HG03066 (cell line): ENCODE measurements around the gene TMSB15A.
"Not testable (repeated sequence)": the region's sequence is repeated elsewhere in the genome, so short reads cannot be mapped to it uniquely, and the experiment has no call there.

Experiments used
- ATAC-seq: cut with Tn5 transposase; IDR thresholded peaks from one replicate; pipeline ENCODE4 v1.9.1; 2021; ENCODE audit warnings: low read depth; ENCODE audit not compliant: unreplicated experiment

Gene TMSB15A

DNA sequence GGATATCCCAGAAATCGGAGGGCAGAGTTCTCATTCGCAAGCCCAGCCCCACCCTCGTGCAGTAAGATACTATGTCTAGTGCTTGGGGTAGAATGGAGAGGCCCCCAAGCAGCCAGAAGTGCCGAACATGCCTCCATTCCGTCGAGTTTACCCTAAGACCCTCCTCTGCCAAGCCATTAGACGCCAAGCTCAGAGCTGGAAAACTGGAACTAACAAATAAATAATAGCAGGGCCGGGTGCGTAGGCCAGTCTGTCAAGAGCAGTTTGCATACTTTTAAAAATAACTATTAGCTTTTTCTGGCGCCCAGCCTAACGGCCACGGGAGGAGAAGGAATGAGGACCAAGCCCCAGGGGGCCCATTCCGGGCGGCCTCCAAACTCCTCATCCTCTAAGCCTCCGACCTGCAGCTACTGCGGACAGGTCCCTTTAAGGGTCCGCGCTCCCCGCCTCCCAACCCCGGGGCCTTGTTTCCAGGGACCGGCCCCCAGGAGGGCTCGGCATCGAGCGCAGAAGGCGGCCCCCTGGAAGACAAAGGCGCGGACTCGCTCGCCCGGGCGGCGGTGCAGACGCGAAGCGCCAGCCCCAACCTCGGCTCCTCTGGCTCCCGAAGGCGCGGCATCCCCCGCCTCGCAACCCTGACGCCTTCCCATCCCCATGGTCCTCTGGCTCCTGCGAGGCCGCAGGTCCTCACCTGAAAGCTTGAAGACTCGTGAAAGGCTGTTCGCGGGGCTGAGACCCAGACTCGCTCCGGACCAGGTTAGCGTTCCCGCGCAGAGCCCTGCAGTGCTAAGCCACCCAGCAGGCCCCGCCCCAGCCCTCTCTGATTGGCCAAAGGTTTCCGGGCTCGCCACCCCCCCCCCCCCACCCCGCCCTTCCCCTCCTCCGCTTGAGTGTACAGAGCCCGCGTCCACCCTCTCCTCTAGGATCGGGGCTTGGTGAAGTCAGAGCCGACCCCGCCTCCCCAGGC lies at the start of gene TMSB15A:
Gene TMSB15A (minus strand): TSS at position 765 of the 967 bp plus-strand sequence.
- ATAC-seq = peak; percentile 88

DNA sequence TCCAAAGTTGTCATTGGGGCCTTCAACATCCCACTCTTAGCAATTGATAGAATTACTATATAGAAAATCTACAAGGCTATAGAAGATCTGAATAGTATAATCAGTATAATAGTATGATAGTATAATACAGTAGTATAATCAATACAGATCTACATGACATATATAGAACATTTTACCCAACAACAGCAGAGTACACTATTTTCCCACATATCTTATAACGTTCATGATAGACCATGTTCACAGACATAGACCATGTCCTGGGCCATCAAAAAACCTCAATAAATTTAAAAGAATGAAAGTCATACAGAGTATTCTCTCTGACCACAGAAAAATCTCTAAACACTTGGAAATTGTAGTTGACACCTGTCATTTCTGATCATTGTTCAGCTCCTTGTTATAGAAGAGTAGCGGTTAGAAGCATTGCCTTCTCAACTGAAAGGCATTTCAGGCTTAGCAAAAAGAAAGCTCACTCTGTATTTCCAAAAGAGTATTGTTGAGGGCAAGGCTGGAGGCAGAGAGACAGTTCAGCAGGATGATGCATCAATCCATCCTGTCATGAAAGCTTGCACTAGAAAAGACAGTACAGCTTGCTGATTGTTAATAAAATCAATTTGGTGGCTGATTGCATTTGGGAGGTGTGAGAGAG lies 44.0 kb upstream of the TMSB15A start:
- no peak for ATAC-seq

DNA sequence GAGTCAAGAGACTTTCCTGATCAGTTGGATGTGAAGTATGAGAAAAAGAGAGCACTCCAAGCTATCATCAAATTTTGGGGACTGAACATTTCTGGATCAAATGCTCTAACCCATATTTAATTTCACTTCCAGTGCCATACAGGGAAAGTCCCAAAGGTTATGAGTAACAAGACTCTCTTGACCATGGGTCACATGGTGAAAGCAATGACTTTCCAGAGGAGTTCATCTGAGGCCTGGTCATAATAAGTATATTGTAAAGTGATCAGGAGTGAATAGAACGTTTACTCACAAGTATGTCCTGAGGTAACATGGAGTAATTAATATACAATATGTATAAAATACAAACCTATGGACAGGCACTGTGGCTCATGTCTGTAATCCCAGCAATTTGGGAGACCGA lies 42.1 kb upstream of the TMSB15A start:
- ATAC-seq = no peak

DNA sequence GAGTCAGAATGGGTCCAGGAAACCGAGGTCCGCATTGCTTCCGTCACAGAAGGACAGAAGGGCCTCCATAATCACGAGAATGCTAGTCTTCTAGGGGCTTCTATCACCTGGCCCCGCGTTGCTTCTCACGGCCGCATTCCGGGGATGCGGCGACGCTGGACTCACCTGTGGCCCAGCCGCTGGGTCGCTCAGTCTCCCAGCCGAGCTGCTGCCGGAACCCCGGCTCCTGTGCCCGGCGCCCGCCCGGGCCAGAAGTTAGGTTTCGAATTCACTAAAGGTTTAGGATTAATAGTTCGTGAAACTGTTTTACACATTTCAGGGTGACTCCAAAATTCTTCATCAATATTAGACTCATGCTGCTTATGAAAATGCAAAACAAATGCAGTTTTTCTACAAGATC lies 31.7 kb upstream of the TMSB15A start:
- ATAC-seq = no peak

DNA sequence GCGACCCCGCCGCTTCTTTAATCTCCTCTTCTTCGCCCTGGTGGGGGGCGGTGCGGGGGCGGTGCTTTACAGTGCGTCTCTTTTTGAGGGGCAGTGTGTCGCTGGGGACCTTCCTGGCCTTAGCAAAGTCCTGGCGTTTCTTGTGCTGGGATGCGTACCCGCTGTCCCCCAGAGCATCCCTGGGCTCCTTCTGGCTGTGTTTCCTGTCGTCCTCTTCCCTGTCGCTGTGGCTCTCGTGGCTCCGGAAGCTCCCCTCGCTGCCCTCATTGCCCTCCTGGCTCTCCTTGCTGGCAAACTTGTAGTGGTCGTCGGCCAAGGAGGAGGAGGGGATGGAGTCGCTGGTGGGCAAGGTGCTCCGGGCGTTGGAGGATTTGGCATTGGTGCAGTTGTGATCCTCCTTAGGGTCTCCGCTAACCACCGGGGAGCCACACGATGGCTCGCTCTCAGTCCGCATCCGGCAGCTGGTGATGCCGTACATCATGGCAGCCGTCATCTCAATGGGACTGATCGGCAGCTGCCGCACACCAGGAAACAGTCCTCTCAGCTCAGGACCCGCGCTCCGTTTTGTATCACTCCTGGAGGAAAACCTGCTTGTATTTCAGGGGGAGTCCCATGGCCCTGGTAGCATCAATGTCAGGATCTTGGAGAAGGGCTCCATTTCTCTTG lies 30.4 kb upstream of the TMSB15A start:
- ATAC-seq = peak; percentile 60

DNA sequence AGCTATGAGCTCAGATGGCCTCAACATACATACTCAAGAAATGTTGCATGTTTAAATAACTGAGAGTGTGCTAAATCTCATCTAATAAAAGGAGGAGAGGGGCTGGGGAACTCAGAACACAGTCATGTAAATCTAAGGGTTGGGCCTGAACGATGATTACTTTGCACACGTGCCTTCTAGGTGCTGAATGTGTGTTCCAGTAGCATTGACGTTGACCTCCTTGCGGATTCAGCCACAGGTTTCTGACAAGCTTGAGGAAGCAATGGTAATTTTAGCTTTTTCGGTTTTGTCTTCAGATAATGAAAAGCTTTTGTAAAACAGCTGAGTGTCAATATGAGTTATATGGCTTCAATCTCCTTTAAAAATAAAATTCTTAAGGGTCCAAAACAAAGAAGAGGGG lies 29.6 kb upstream of the TMSB15A start:
- not testable (repeated sequence) for ATAC-seq

DNA sequence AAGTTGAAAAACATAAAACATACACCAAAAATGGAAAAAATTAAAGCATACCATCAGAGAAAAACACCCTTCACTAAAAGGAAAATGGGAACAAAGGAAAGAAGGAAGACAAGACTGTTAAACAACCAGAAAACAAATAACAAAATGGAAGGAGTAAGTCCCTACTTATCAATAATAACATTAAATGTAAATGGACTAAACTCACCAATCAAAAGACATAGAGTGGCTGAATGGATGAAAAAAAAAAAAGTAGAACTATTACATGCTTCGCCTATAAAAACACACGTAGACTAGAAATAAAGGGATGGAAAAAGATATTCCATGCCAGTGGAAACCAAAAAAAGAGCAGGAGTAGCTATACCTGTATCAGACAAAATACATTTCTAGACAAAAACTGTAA lies 19.4 kb upstream of the TMSB15A start:
- no peak for ATAC-seq

DNA sequence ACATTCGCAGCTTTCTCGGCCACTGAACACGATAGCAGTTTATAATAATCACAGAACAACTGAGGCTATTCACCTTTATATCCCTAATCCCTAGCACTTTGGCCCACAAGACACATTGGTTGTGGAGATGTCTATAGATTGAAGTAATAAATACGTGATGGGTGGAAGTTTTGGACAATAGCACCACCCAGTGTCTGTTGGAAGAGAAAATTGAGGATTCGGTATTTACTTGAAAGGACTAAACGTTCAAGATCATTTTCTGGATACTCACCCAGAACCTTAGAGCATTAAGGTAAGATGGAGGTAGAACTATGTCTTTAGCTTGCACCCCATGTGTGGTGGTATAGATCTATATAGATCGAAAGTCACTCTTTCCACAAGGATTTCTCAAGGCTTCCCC lies 787 bp upstream of the TMSB15A start:
- ATAC-seq = no peak

DNA sequence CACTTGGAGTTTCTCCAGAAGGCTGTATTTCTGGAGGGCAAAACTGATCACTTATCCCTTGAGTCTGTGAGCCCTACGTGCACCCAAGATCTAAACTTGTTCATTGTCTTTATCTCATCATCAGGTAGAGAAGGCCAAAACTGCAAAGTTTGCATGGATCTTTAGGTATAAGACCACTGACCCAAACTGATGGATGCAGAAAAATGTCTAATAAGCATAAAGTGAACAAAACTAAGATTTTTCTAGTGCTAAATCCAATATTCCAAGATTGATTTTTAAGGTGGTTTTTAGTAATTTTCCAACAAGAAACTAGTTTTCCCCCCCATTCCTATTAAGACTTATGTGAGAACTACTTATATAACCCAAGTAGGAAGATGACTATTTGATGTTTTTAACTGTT lies 2.0 kb downstream of the TMSB15A start:
- no peak for ATAC-seq

DNA sequence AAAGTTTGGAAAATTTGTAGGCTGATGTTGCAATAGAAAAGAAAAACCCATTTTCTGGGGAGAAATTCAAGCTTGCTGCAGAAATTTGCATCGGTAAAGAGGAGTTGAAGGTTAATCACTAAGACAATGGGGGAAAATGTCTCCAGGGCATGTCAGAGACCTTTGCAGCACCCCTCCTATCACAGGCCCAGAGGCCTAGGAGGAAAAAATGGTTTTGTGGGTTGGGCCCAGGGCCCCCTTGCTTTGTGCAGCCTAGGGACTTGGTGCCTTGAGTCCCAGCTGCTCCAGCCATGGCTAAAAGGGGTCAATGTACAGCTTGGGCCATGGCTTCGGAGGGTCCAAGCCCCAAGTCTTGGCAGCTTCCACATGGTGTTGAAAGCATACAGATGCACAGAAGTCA lies 17.8 kb downstream of the TMSB15A start:
- no peak for ATAC-seq

DNA sequence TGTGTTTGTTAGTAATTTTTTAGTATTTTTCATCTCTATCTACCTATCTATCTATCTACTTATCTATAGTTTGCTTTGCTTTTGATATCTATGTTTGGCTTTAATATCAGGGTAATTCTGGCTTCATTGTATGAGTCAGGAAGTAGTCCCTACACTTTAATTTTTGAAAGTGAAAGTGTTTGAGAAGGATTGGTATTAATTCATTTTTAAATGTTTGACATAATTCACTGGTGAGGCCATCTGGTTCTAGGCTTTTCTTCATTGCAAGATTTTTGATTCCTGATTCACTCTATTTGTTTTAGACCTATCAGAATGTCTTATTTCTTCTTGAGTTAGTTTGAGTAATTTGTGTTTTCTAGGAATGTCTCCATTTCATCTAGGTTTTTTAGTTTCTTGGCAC lies 24.8 kb downstream of the TMSB15A start:
- ATAC-seq = no peak

DNA sequence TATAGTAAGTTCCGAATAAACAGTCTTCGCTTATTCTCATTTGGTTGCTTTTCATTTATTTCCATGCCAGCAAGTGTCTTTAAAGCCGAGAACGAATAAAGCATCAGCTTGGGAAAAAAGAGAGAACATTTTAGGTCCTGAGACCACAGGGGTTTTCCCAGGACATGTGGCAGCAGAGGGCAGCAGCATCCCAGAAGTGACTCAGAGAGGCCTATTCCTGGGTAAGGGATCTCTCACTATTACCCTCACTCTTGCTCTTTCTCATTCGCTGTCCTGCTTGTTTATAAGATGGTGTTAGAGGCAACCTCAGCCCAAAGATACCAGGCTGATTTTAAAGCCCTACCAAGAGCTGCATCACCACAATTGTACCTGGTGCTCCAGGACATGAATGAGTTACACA lies 37.8 kb downstream of the TMSB15A start:
- ATAC-seq = not testable (repeated sequence)

DNA sequence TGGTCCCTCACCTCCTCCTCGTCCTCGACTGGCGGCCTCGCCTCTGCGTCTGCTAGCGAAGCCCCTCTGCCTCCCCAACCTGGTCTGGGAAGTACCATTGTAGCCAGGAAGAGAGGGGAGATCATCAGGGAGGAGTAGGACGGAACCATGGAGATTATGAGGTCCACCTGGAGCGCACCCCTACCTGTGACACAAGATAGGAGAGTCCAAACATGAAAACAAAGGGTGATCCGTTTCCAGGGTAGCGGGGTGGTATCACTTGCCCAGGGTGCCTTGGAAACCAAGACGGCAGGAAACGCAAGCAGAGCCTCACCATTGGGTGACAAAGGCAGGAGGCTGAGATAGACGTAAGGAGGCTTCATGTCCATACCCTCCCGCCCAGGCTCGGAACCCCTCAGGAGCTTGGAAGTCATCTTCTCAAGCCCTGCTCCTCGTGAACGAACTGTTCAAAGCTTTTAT lies 44.7 kb downstream of the TMSB15A start, which contains the start of gene TCP11X2:
Gene TCP11X2 (minus strand): TSS at position 51 of the 459 bp plus-strand sequence.
- not testable (repeated sequence) for ATAC-seq

DNA sequence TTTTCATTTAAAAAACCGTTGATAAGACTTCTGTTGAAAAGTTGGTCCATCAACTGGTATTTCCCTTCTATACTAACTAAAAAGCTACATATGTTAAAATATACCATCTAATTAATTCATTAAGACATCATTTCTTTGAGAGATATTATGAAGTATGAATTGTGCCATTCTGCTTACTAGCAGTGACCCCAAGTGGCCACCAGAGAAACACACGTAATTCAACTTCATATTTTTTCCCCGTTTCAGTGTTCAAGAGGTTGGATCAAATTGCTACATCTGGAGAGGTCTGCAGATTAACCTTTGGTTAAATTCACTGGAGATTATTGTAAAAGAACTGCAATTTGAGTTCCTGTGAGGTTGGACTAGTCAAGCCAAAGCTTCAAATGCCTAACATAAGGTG lies 46.3 kb downstream of the TMSB15A start:
- ATAC-seq = not testable (repeated sequence)
